OCI-LY3 (cell line): Measurements from ENCODE around the gene SNRPB2.

Source experiments
- H2AFZ ChIP-seq: fragments of 200-600, 300-600 bp; shearing (Covaris generic); 2 replicates; pipeline ENCODE4 v1.6.0; 2014; ENCODE audit warnings: antibody characterized with exemption, low read depth, low read length
- H3K27ac ChIP-seq: fragments of 200-600, 300-600 bp; sonication (generic); 2 replicates; pipeline ENCODE4 v1.5.1; 2014; ENCODE audit warnings: mild to moderate bottlenecking, low read length, moderate library complexity, mixed read lengths
- H3K27me3 ChIP-seq: fragments of 200-600, 300-600 bp; sonication (generic); 2 replicates; pipeline ENCODE4 v1.6.1; 2014; ENCODE audit warnings: low read depth, low read length, mixed read lengths
- H3K36me3 ChIP-seq: fragments of 200-600, 300-600 bp; sonication (generic); replicated peaks from 2 replicates; pipeline ENCODE3; 2014; ENCODE audit warnings: low read depth, low read length, mixed read lengths
- H3K4me1 ChIP-seq: fragments of 300-600, 200-600 bp; sonication (generic); 2 replicates; pipeline ENCODE4 v1.6.1; 2014; ENCODE audit warnings: low read length, mixed read lengths
- H3K4me2 ChIP-seq: fragments of 200-600, 300-600 bp; sonication (generic); 2 replicates; pipeline ENCODE4 v1.6.1; 2014; ENCODE audit warnings: low read length, mixed read lengths
- H3K4me3 ChIP-seq: fragments of 300-600, 200-600 bp; sonication (generic); 2 replicates; pipeline ENCODE4 v1.5.1; 2014; ENCODE audit warnings: antibody characterized with exemption, mild to moderate bottlenecking, low read length, moderate library complexity
- H3K79me2 ChIP-seq: fragments of 300-600, 200-600 bp; shearing (Covaris generic); 2 replicates; pipeline ENCODE4 v1.6.1; 2014; ENCODE audit warnings: mild to moderate bottlenecking, low read length, mixed read lengths
- H3K9ac ChIP-seq: fragments of 300-600, 200-600 bp; shearing (Covaris generic); 2 replicates; pipeline ENCODE4 v1.6.0; 2014; ENCODE audit warnings: mild to moderate bottlenecking, low read length, moderate library complexity
- H3K9me3 ChIP-seq: fragments of 200-600, 300-600 bp; shearing (Covaris generic); 2 replicates; pipeline ENCODE4 v1.6.1; 2014; ENCODE audit warnings: low read length, mixed read lengths; ENCODE audit not compliant: insufficient read depth
- H4K20me1 ChIP-seq: fragments of 200-600, 300-600 bp; sonication (generic); 2 replicates; pipeline ENCODE4 v1.6.1; 2016; ENCODE audit warnings: low read length, mixed read lengths; ENCODE audit not compliant: insufficient read depth
- EZH2phosphoT487 ChIP-seq: fragments of 200-600 bp; shearing (Covaris generic); IDR thresholded peaks from 2 replicates; pipeline ENCODE4 v1.6.1; 2018; ENCODE audit warnings: antibody characterized with exemption, mixed run types, low read depth
- TF ChIP-seq, protein P1 (sequence below): fragments of 200-600, 300-600 bp; sonication (generic); IDR thresholded peaks from 2 replicates; pipeline ENCODE4 v1.5.1; 2014; ENCODE audit warnings: antibody characterized with exemption, low read length, low read depth

Gene SNRPB2

GRCh38 chr20:16748308-16748900 is 18.6 kb downstream of the SNRPB2 start, which contains the start of gene OTOR:
OTOR (plus strand) TSS chr20:16748358; CDS start chr20:16748402, 44 bp downstream.
- Histone ChIP-seq H3K4me1 (peaks cover 15% of the 10 kb centered on the region), H3K79me2 (no peaks in the 10 kb centered on the region), H4K20me1 (no peaks in the 10 kb centered on the region), H3K27ac (no peak within 1 kb of the TSS), H2AFZ (no peak within 1 kb of the TSS), H3K9me3 (no peaks in the 10 kb centered on the region), H3K36me3 (no peaks in the 10 kb centered on the region), H3K9ac (no peak within 1 kb of the TSS), H3K4me3 (no peak within 1 kb of the TSS), H3K27me3 (no peaks in the 10 kb centered on the region), H3K4me2 (no peak within 1 kb of the TSS)
- TF ChIP-seq EZH2phosphoT487 = no peak
- TF ChIP-seq, protein P1, sequence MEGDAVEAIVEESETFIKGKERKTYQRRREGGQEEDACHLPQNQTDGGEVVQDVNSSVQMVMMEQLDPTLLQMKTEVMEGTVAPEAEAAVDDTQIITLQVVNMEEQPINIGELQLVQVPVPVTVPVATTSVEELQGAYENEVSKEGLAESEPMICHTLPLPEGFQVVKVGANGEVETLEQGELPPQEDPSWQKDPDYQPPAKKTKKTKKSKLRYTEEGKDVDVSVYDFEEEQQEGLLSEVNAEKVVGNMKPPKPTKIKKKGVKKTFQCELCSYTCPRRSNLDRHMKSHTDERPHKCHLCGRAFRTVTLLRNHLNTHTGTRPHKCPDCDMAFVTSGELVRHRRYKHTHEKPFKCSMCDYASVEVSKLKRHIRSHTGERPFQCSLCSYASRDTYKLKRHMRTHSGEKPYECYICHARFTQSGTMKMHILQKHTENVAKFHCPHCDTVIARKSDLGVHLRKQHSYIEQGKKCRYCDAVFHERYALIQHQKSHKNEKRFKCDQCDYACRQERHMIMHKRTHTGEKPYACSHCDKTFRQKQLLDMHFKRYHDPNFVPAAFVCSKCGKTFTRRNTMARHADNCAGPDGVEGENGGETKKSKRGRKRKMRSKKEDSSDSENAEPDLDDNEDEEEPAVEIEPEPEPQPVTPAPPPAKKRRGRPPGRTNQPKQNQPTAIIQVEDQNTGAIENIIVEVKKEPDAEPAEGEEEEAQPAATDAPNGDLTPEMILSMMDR = no peak

- H3K4me3 ChIP-seq = no peak overlapping the region
Measured at GRCh38 chr20:16749573-16749972, 19.7 kb downstream of the SNRPB2 start.

DNA sequence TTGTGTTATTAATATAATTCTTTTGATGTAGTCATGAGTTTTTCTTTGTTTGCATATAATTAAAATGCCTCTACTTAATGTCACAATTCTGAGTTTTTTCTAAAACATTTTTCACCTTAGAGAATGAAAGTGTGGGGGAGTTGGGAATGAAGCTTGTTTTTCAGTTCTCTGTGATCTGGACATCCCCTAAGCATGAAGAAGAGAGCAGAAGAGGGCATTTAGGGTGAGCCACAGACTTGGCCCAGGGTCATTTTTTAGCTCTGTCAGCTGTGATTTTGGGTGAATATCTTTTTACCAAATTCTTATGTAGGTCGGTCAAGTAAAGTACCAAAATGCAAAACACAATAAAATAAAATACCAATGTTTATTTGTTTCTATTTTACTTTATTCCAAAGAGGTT is 22.3 kb downstream of the SNRPB2 start:
- peak overlapping the region; percentile 24 for H3K4me2 ChIP-seq
- H3K27me3 ChIP-seq = no peaks in the 10 kb centered on the region
- H2AFZ ChIP-seq = no peak overlapping the region
- H3K9me3 ChIP-seq = no peaks in the 10 kb centered on the region; the same call in 1 of the 2 replicates
- no peak for TF ChIP-seq EZH2phosphoT487
- TF ChIP-seq, protein P1 = no peak
- H3K36me3 ChIP-seq = no peaks in the 10 kb centered on the region
- H3K4me1 ChIP-seq = peaks cover 15% of the 10 kb centered on the region
- H3K9ac ChIP-seq = no peak overlapping the region
- H4K20me1 ChIP-seq = no peaks in the 10 kb centered on the region
- no peak overlapping the region for H3K4me3 ChIP-seq
- H3K79me2 ChIP-seq = no peaks in the 10 kb centered on the region
- H3K27ac ChIP-seq = no peak overlapping the region

More at GRCh38 chr20:16749573-16749972, 19.7 kb downstream of the SNRPB2 start:
- Histone ChIP-seq H3K4me1 (peaks cover 15% of the 10 kb centered on the region), H3K9me3 (no peaks in the 10 kb centered on the region), H3K27ac (no peak overlapping the region), H3K9ac (no peak overlapping the region), H3K36me3 (no peaks in the 10 kb centered on the region), H2AFZ (no peak overlapping the region), H4K20me1 (no peaks in the 10 kb centered on the region), H3K4me2 (no peak overlapping the region), H3K27me3 (no peaks in the 10 kb centered on the region), H3K79me2 (no peaks in the 10 kb centered on the region)
- TF ChIP-seq EZH2phosphoT487 = no peak
- TF ChIP-seq, protein P1 = no peak

GRCh38 chr20:16752901-16753300 is 23.1 kb downstream of the SNRPB2 start:
- H2AFZ ChIP-seq = no peak overlapping the region
- no peak overlapping the region for H3K4me2 ChIP-seq
- no peaks in the 10 kb centered on the region for H3K79me2 ChIP-seq
- no peak overlapping the region for H3K27ac ChIP-seq
- H3K36me3 ChIP-seq = no peaks in the 10 kb centered on the region
- no peak overlapping the region for H3K9ac ChIP-seq
- TF ChIP-seq, protein P1 = no peak
- no peak for TF ChIP-seq EZH2phosphoT487
- H3K9me3 ChIP-seq = no peaks in the 10 kb centered on the region; the same call in 1 of the 2 replicates
- no peaks in the 10 kb centered on the region for H3K27me3 ChIP-seq
- H3K4me1 ChIP-seq = peaks cover 15% of the 10 kb centered on the region
- H3K4me3 ChIP-seq = no peak overlapping the region
- H4K20me1 ChIP-seq = no peaks in the 10 kb centered on the region
